Spleen (tissue), 11 donors: ENCODE data around the gene EHBP1. TPM values are rescaled to one million over a fixed set of nuclear protein-coding genes. Genes with fewer than 3 reads are reported as not detected.

Experiments
- DNase-seq: peaks from one replicate; pipeline ENCODE4 v3.0.0-alpha.2; 2020
- H3K27ac ChIP-seq, 8 donors: fragments of 200-600 bp; sonication (generic) in 7 of 8; 1 replicate in 4 of 8; 2 replicates in 4 of 8; pipeline versions ENCODE4 v1.5.0 to v1.8.0; 2016 to 2021; ENCODE audit warnings: inconsistent platforms in 4 of 8, mild to moderate bottlenecking in 4 of 8, moderate library complexity in 1 of 8
- H3K27me3 ChIP-seq, 7 donors: fragments of 200-600 bp; sonication (generic) in 6 of 7; replicated peaks in 1 of 7; 1 replicate in 4 of 7; 2 replicates in 3 of 7; pipeline versions ENCODE4 v1.5.0 to v1.8.0; 2016 to 2021; ENCODE audit warnings: inconsistent platforms in 3 of 7, mild to moderate bottlenecking in 1 of 7
- H3K36me3 ChIP-seq, 6 donors: fragments of 200-600 bp; sonication (generic) in 5 of 6; 1 replicate in 4 of 6; 2 replicates in 2 of 6; pipeline versions ENCODE4 v1.5.0 to v1.8.0; 2016 to 2021; ENCODE audit warnings: inconsistent platforms in 2 of 6
- H3K4me1 ChIP-seq, 6 donors: fragments of 200-600 bp; sonication (generic) in 5 of 6; 1 replicate in 3 of 6; 2 replicates in 3 of 6; pipeline versions ENCODE4 v1.5.0 to v1.8.0; 2016 to 2021; ENCODE audit warnings: inconsistent platforms in 3 of 6
- H3K4me3 ChIP-seq, 8 donors: fragments of 200-600 bp; sonication (generic) in 7 of 8; 1 replicate in 4 of 8; 2 replicates in 4 of 8; pipeline versions ENCODE4 v1.5.0 to v1.8.0; 2016 to 2021; ENCODE audit warnings: inconsistent platforms in 4 of 8, mild to moderate bottlenecking in 4 of 8, moderate library complexity in 2 of 8
- H3K9me3 ChIP-seq, 8 donors: fragments of 200-600 bp; sonication (generic) in 7 of 8; 1 replicate in 4 of 8; 2 replicates in 4 of 8; pipeline versions ENCODE4 v1.5.0 to v1.8.0; 2016 to 2021; ENCODE audit warnings: inconsistent platforms in 4 of 8
- POLR2A ChIP-seq, 3 donors: fragments of 450-650 bp; IDR thresholded peaks; one replicate each; pipeline ENCODE4 v1.5.1; 2017; ENCODE audit warnings: antibody characterized with exemption in 3 of 3, mild to moderate bottlenecking in 1 of 3
- POLR2AphosphoS5 ChIP-seq, 3 donors: sonication (generic); formaldehyde crosslinking; IDR thresholded peaks; one replicate each; pipeline ENCODE4 v1.5.1; 2017; ENCODE audit warnings: antibody characterized with exemption in 3 of 3
- WGBS, 5 donors: extraction: QIAGEN DNeasy Blood & Tissue Kit in 3 of 5; methylation state at CpG; one replicate each; pipeline versions ENCODE4 v1.1.5 to v1.1.7; 2013 to 2018; 5-methylcytosine and 5-hydroxymethylcytosine counted together
- intact Hi-C: fragments of 100-400 bp; cut with DNase I; formaldehyde crosslinking; loops from one replicate; pipeline ENCODE4 v1.15.0; 2023; ENCODE audit warnings: low total_unique reads
- polyA plus RNA-seq, 3 donors: library from polyadenylated mRNA; stranded (reverse); fragments of 200-250 nt; gene quantifications; one replicate each; pipeline ENCODE4 v1.2.1, GENCODE V29; 2013
- total RNA-seq, 7 donors: library from RNA; depleted of rRNA in 3 of 7; stranded (reverse); fragments of >200 nt in 3 of 7; fragmentation: NEBNext Ultra II Directional in 4 of 7; extraction: Animal tissue kit (Norgen Biotek cat#: 25700) in 4 of 7; gene quantifications; one replicate each; pipeline versions ENCODE4 v1.1.0 to v1.2.1, GENCODE V29; 2016 to 2021
- TF ChIP-seq, protein P1 (sequence below), 11 experiments: fragments of 200-600 bp in 7 of 11; fragments of 450-650 bp in 4 of 11; sonication (generic) in 4 of 11; IDR thresholded peaks in 8 of 11; conservative IDR thresholded peaks in 3 of 11; 1 replicate in 7 of 11; 2 replicates in 4 of 11; pipeline versions ENCODE4 v1.4.0 to v1.8.0; 2016 to 2021; ENCODE audit warnings: antibody characterized with exemption in 11 of 11, inconsistent platforms in 4 of 11, mild to moderate bottlenecking in 1 of 11
- donor health status: healthy with polysubstance abuse.
- donor health status: DM: no; HTN: no; CAD: no; lungs with moderate emphysema.
- donor health status: DM: no; HTN: no; CAD: no.
- donor health status: Bipolar disorder and iron deficiency.
- donor health status: healthy.
- donor health status: DM: no; HTN: no; CAD: no.
- donor health status: DM: yes; HTN: yes; CAD: no.

The EHBP1 gene
- total and polyA plus RNA-seq, 10 donors = 5.0 to 44.2 (median 31.7) TPM

DNA sequence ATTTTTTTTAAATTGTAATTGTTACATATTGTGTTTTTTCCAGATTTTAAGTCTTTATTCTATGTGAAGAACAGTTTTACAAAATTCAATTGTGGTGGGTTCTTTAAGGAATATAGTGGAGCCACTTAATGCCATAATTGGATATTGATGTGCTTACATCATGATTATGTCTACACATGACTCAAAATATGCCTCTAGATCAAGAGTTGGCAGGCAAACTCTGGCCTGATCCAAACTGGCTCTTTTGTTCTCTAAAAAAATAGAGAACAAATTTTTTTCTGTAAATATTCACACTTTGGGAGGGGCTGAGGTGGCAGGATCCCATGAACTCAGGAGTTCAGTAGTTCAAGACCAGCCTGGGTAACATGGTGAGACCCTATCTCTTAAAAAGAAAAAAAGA is 8.3 kb downstream of the EHBP1 start:
- Histone ChIP-seq H3K36me3 (peaks cover 0 to 34% (median 0%) of the 10 kb centered on the region in 6 donors), H3K4me1 (peaks cover 0 to 19% (median 0%) of the 10 kb centered on the region in 6 donors), H3K9me3 (no peaks in the 10 kb centered on the region), H3K4me3 (no peak overlapping the region), H3K27me3 (no peaks in the 10 kb centered on the region), H3K27ac (no peak overlapping the region)
- intact Hi-C loops = no loop called here
- no peak for DNase-seq
- no peak for TF ChIP-seq POLR2AphosphoS5 (IDR thresholded peaks at IDR 0.05)
- TF ChIP-seq POLR2A (IDR thresholded peaks at IDR 0.05) = no peak
- TF ChIP-seq, protein P1, sequence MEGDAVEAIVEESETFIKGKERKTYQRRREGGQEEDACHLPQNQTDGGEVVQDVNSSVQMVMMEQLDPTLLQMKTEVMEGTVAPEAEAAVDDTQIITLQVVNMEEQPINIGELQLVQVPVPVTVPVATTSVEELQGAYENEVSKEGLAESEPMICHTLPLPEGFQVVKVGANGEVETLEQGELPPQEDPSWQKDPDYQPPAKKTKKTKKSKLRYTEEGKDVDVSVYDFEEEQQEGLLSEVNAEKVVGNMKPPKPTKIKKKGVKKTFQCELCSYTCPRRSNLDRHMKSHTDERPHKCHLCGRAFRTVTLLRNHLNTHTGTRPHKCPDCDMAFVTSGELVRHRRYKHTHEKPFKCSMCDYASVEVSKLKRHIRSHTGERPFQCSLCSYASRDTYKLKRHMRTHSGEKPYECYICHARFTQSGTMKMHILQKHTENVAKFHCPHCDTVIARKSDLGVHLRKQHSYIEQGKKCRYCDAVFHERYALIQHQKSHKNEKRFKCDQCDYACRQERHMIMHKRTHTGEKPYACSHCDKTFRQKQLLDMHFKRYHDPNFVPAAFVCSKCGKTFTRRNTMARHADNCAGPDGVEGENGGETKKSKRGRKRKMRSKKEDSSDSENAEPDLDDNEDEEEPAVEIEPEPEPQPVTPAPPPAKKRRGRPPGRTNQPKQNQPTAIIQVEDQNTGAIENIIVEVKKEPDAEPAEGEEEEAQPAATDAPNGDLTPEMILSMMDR (IDR thresholded peaks at IDR 0.05 in 8 of 11, conservative IDR thresholded peaks at IDR 0.05 in 3 of 11) = no peak

DNA sequence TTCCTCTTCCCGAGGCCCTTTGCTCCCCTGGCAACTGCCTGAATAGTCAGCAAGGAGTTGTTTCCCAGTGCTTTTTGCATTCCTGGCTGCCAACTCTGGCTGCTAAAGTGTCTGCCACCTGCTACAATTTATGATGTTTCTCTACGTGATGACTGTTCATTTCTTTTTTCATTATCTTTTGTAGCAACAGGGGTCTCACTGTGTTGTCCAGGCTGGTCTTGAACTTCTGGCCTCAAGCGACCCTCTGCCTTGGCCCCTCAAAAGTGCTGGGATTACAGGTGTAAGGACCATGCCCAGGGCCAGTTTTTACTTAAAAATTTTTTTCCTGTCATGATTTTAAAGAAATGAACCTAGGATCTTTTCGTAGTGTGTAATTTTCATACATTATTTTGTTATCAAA is 11.3 kb downstream of the EHBP1 start:
- intact Hi-C loops = no loop called here
- H3K36me3 ChIP-seq = peaks cover 0 to 28% (median 0%) of the 10 kb centered on the region in 6 donors
- WGBS, 5 donors = 85 to 96% (median 90%) methylated on average over 4 of the region's 4 CpGs
- H3K9me3 ChIP-seq = no peaks in the 10 kb centered on the region
- no peaks in the 10 kb centered on the region for H3K27me3 ChIP-seq
- H3K4me1 ChIP-seq = peaks cover 0 to 3% (median 0%) of the 10 kb centered on the region in 6 donors
- no peak for DNase-seq
- TF ChIP-seq POLR2A (IDR thresholded peaks at IDR 0.05) (no peak), POLR2AphosphoS5 (IDR thresholded peaks at IDR 0.05) (no peak)
- TF ChIP-seq, protein P1 (IDR thresholded peaks at IDR 0.05 in 8 of 11, conservative IDR thresholded peaks at IDR 0.05 in 3 of 11) = no peak
- no peak overlapping the region for H3K4me3 ChIP-seq
- H3K27ac ChIP-seq = no peak overlapping the region

DNA sequence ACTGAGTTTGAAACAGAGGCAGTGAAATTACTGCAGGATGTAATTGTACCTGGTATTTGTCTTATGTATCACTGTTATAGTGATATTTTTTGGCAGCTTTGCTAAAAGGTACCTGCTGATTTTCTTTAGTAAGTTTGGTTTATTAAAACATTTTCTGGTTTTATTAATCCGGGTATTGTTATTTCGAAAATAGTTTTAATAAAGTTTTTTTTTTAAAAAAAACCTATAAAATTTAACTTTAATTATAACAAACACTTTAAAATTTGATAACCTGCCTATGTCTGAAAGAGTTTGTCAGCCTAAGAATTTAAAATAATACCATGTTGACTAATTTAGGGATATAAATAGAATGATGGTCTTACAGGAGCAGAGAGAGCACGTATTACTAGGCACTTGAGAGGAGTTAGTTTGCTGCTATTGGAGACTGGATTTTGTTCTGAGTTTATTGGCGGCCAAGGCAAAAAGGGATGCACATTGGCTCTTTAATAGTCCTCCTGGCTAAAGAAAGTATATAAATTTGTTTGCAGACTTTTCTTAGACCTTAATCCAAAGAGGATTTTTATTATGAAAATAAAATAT is 12.1 kb downstream of the EHBP1 start:
- H3K4me1 ChIP-seq = peaks cover 0 to 2% (median 0%) of the 10 kb centered on the region in 6 donors
- no peak overlapping the region for H3K4me3 ChIP-seq
- peaks cover 0 to 24% (median 0%) of the 10 kb centered on the region in 6 donors for H3K36me3 ChIP-seq
- H3K9me3 ChIP-seq = peaks cover 0 to 7% (median 2%) of the 10 kb centered on the region in 8 donors
- H3K27ac ChIP-seq = no peak overlapping the region
- no peak for DNase-seq
- no peaks in the 10 kb centered on the region for H3K27me3 ChIP-seq
- no peak for TF ChIP-seq POLR2AphosphoS5 (IDR thresholded peaks at IDR 0.05)
- 94 to 99% (median 96%) methylated on average over 4 of the region's 4 CpGs for WGBS, 5 donors
- intact Hi-C loops = no loop called here

DNA sequence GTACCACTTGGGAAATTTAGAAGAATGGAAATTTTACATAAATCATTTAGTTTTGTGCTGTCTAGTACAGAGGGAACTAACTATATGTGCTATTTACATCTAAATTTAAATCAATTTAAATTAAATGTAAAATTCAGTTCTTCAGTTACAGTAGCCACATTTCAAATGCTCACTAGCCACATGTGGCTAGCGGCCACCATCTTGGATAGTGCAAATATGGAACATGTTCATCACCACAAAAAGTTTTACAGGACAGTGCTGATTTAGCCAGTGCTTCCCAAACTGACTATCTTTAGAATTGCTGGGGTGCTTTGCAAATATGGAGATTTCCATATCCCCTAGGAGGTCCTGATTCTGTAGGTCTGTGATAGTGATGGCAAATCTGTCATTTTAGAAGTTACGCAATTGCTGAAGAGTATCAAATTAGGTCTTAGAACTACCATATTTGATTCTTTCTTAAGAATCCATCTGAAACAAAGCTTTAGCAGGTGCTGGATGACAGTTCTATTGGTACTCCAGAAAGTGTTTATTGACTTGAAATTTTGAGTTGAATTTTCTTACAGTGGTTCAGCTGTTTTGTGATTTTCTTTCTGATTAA is 12.8 kb downstream of the EHBP1 start:
- peaks cover 0 to 14% (median 9%) of the 10 kb centered on the region in 8 donors for H3K9me3 ChIP-seq
- H3K4me3 ChIP-seq = no peak overlapping the region
- intact Hi-C loops = no loop called here
- TF ChIP-seq, protein P1 (IDR thresholded peaks at IDR 0.05 in 8 of 11, conservative IDR thresholded peaks at IDR 0.05 in 3 of 11) = no peak
- TF ChIP-seq POLR2AphosphoS5 (IDR thresholded peaks at IDR 0.05) = no peak
- no peak for TF ChIP-seq POLR2A (IDR thresholded peaks at IDR 0.05)
- DNase-seq = no peak
- no peak overlapping the region for H3K27ac ChIP-seq
- H3K36me3 ChIP-seq = peaks cover 0 to 24% (median 0%) of the 10 kb centered on the region in 6 donors
- H3K27me3 ChIP-seq = no peaks in the 10 kb centered on the region
- H3K4me1 ChIP-seq = no peaks in the 10 kb centered on the region
- WGBS, 5 donors = 95 to 99% (median 98%) methylated on average over 2 of the region's 2 CpGs
